D721Med (cell line): ENCODE results near the gene CHST3.

Experiments
- DNase-seq: peaks from one replicate; pipeline ENCODE4 v3.0.0; 2011; ENCODE audit warnings: low spot score; ENCODE audit not compliant: insufficient read length
- FAIRE-seq: peaks from 2 replicates; lab custom pipeline; 2011; peaks lifted over from hg19 to GRCh38; lab: Jason Lieb, UNC
- CTCF ChIP-seq: IDR thresholded peaks from 2 replicates; pipeline ENCODE4 v1.5.1; 2012; ENCODE audit warnings: mild to moderate bottlenecking, control low read depth; ENCODE audit not compliant: insufficient read depth; ENCODE audit errors: missing control alignments

CHST3 gene

GRCh38 chr10:72014197-72014596 lies 50.0 kb downstream of the CHST3 start:
- no peak for FAIRE-seq
- TF ChIP-seq CTCF = no peak
- no peak for DNase-seq

- DNase-seq = no peak
- no peak for FAIRE-seq
- no peak for TF ChIP-seq CTCF
Measured at GRCh38 chr10:72014785-72015480, 50.7 kb downstream of the CHST3 start.

GRCh38 chr10:72015841-72016240 lies 51.6 kb downstream of the CHST3 start:
- DNase-seq (no peak), FAIRE-seq (no peak)
- no peak for TF ChIP-seq CTCF

- DNase-seq = no peak
- no peak for FAIRE-seq
- no peak for TF ChIP-seq CTCF
Measured at GRCh38 chr10:72016608-72017300, 52.6 kb downstream of the CHST3 start.

GRCh38 chr10:72019085-72019876 lies 55.1 kb downstream of the CHST3 start:
- DNase-seq (no peak), FAIRE-seq (no peak)
- TF ChIP-seq CTCF = no peak

GRCh38 chr10:72020914-72021809 lies 57.0 kb downstream of the CHST3 start:
- no peak for TF ChIP-seq CTCF
- FAIRE-seq (no peak), DNase-seq (no peak)
